Endothelial cell of umbilical vein (primary cell): ENCODE results near the gene DMXL1. TPM values are rescaled to one million over a fixed set of nuclear protein-coding genes. Genes with fewer than 3 reads are reported as not detected.

Experiments
- BruUV-seq: library from RNA; stranded (reverse); fragments of 400-500 nt; replicated peaks from 2 replicates; lab custom pipeline; 2021; lab: Mats Ljungman, UMichigan
- CTCF ChIA-PET: fragments of 300-600, 350-600 bp; sonication (Branson Sonifier 250); formaldehyde crosslinking; loops from one replicate; lab custom pipeline; 2021; ENCODE audit warnings: antibody characterized with exemption, inconsistent platforms; lab: Charles Lee
- POLR2A ChIA-PET: fragments of 300-600, 350-600 bp; sonication (Branson Sonifier 250); formaldehyde crosslinking; loops from one replicate; lab custom pipeline; 2021; ENCODE audit warnings: antibody characterized with exemption, inconsistent platforms; lab: Charles Lee
- DNase-seq: peaks from one replicate; pipeline ENCODE4 v3.0.0-alpha.2; 2011; ENCODE audit warnings: low read depth, low spot score
- FAIRE-seq: peaks from 2 replicates; lab custom pipeline; 2011; peaks lifted over from hg19 to GRCh38; lab: Jason Lieb, UNC
- H2AFZ ChIP-seq: 2 replicates; pipeline ENCODE4 v1.6.0; 2012; ENCODE audit warnings: low read depth, low read length, control low read depth, inconsistent platforms
- H3K27ac ChIP-seq: 2 replicates; pipeline ENCODE4 v1.5.1; 2011; ENCODE audit warnings: low read depth, mild to moderate bottlenecking, control low read depth, low read length, moderate library complexity; ENCODE audit not compliant: insufficient read depth
- H3K27me3 ChIP-seq, 2 experiments: 2 replicates each; pipeline versions ENCODE4 v1.6.0 to v1.6.1; 2011; ENCODE audit warnings: low read length in 2 of 2, mixed read lengths in 1 of 2; ENCODE audit not compliant: control insufficient read depth in 2 of 2, insufficient read depth in 2 of 2
- H3K36me3 ChIP-seq, 2 experiments: 2 replicates in 1 of 2; 3 replicates in 1 of 2; pipeline ENCODE4 v1.5.1; 2011; ENCODE audit warnings: low read length in 2 of 2, mild to moderate bottlenecking in 1 of 2, moderate library complexity in 1 of 2; ENCODE audit not compliant: control insufficient read depth in 2 of 2, insufficient read depth in 2 of 2; ENCODE audit errors: extremely low read depth in 1 of 2
- H3K4me1 ChIP-seq: 3 replicates; pipeline ENCODE4 v1.5.1; 2011; ENCODE audit warnings: mild to moderate bottlenecking, low read length; ENCODE audit not compliant: control insufficient read depth, insufficient read depth; ENCODE audit errors: extremely low read depth
- H3K4me2 ChIP-seq: 2 replicates; pipeline ENCODE4 v1.6.1; 2011; ENCODE audit warnings: low read length, control low read depth, mixed read lengths; ENCODE audit not compliant: insufficient read depth
- H3K4me3 ChIP-seq, 3 experiments: fragments of 200-600 bp in 1 of 3; sonication (generic), shearing (Covaris generic) in 1 of 3; replicated peaks in 1 of 3; 2 replicates each; pipeline ENCODE4 v1.5.1; 2011 to 2016; ENCODE audit warnings: control low read depth in 3 of 3, low read length in 3 of 3, mild to moderate bottlenecking in 2 of 3, inconsistent platforms in 1 of 3, low read depth in 1 of 3, moderate library complexity in 1 of 3; ENCODE audit not compliant: insufficient read depth in 1 of 3
- H3K79me2 ChIP-seq: 2 replicates; pipeline ENCODE4 v1.6.0; 2012; ENCODE audit warnings: low read length, inconsistent platforms; ENCODE audit not compliant: control insufficient read depth, insufficient read depth
- H3K9ac ChIP-seq: replicated peaks from 2 replicates; pipeline ENCODE3; 2011; ENCODE audit warnings: low read length, control low read depth; ENCODE audit not compliant: insufficient read depth; ENCODE audit errors: extremely low read depth
- H3K9me1 ChIP-seq: replicated peaks from 3 replicates; pipeline ENCODE4 v1.6.0; 2011; ENCODE audit warnings: mild to moderate bottlenecking, low read length; ENCODE audit not compliant: control insufficient read depth, insufficient read depth; ENCODE audit errors: extremely low read depth
- H3K9me3 ChIP-seq: replicated peaks from 2 replicates; pipeline ENCODE4 v1.5.1; 2012; ENCODE audit warnings: low read length, inconsistent platforms; ENCODE audit not compliant: control insufficient read depth, insufficient read depth
- H4K20me1 ChIP-seq: replicated peaks from 2 replicates; pipeline ENCODE3; 2011; ENCODE audit warnings: mild to moderate bottlenecking, low read length; ENCODE audit not compliant: control insufficient read depth, insufficient read depth; ENCODE audit errors: extremely low read depth
- GATA2 ChIP-seq: IDR thresholded peaks from 2 replicates; pipeline ENCODE4 v1.7.0; 2011; ENCODE audit warnings: low read depth, mild to moderate bottlenecking, moderate library complexity, mixed read lengths, low read length; ENCODE audit not compliant: insufficient read length, insufficient read depth
- dilution Hi-C: fragments of 300-500 bp; cut with MboI; formaldehyde crosslinking; loops from one replicate; pipeline ENCODE4 v1.15.0; 2019; ENCODE audit warnings: low sequenced_read_pairs; ENCODE audit not compliant: extremely low pct_ligation_motif_present
- intact Hi-C: fragments of 100-400 bp; cut with micrococcal nuclease; formaldehyde crosslinking; loops from one replicate; pipeline ENCODE4 v1.10.0; 2022
- polyA plus RNA-seq, 4 experiments: library from polyadenylated mRNA; depleted of rRNA in 3 of 4; stranded (reverse) in 3 of 4; unstranded in 1 of 4; fragments of >200 nt; gene quantifications; 2 replicates each; pipeline versions ENCODE4 v1.2.1 to v1.2.3, GENCODE V29; 2011 to 2012; ENCODE audit warnings: missing spikeins in 1 of 4
- total RNA-seq: library from RNA; stranded (reverse); gene quantifications from 2 replicates; pipeline ENCODE4 v1.2.3, GENCODE V29; 2021
- TF ChIP-seq, protein P1 (sequence below), 2 donors: IDR thresholded peaks; 1 replicate in 1 of 2; 2 replicates in 1 of 2; pipeline ENCODE4 v1.5.1; 2011; ENCODE audit warnings: low read length in 2 of 2, mild to moderate bottlenecking in 2 of 2, moderate library complexity in 2 of 2, control low read depth in 1 of 2, inconsistent platforms in 1 of 2, low read depth in 1 of 2; ENCODE audit not compliant: insufficient read depth in 1 of 2; ENCODE audit errors: extremely low read depth in 1 of 2

DMXL1 gene
- total and polyA plus RNA-seq, 2 donors (not counting 3 experiments of a cell fraction or from before 2014, with no cell fraction given), result 5.4 to 24.7 TPM

DNA sequence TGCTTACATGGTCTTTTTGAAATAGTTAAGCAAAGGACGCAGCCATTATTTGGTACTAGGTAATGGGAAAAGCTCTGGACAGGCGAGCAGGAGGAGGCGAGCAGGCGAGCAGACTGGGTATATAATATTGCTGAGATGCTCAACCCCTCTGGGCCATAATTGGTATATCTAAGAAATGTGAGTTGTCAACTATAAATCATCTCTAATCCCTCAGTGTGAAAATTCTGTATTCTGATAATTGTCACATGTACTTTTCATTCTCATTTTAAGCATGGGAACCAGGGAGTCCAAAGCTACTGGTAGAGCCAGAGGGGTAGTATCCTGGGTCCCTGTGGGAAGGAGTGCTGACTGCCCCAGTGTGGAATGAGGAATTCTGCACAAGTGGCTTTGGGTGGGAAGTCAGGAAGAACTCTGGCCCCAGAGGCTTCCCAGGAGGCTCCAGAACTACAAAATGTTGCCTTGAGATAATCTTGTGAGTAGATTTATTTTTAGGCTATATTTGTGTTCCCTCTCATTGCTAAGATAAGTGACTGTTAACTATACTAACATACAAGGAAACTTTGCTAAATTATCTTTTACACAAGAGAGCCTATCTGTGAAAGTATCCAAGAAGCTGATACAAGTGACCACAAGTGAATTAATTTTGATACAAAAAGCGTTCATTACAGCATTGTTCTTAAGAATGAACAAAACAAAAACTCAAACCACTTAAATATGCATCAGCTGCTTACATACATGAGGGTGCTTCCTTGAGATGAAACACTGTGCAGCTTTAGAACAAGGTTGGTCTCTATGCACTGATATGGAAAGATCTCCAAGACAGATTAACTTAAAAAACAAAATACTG lies 214.4 kb downstream of the DMXL1 start:
- no peak for DNase-seq
- no peak overlapping the region for H3K4me3 ChIP-seq
- TF ChIP-seq, protein P1, sequence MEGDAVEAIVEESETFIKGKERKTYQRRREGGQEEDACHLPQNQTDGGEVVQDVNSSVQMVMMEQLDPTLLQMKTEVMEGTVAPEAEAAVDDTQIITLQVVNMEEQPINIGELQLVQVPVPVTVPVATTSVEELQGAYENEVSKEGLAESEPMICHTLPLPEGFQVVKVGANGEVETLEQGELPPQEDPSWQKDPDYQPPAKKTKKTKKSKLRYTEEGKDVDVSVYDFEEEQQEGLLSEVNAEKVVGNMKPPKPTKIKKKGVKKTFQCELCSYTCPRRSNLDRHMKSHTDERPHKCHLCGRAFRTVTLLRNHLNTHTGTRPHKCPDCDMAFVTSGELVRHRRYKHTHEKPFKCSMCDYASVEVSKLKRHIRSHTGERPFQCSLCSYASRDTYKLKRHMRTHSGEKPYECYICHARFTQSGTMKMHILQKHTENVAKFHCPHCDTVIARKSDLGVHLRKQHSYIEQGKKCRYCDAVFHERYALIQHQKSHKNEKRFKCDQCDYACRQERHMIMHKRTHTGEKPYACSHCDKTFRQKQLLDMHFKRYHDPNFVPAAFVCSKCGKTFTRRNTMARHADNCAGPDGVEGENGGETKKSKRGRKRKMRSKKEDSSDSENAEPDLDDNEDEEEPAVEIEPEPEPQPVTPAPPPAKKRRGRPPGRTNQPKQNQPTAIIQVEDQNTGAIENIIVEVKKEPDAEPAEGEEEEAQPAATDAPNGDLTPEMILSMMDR (IDR thresholded peaks at IDR 0.05; ENCODE audit: extremely low read depth in 1 of 2, insufficient read depth in 1 of 2, low read depth in 1 of 2, low read length in 2 of 2), result no peak
- TF ChIP-seq GATA2, result no peak
- no peak overlapping the region for H3K9ac ChIP-seq
- H3K27ac ChIP-seq, result no peak overlapping the region
- no peak overlapping the region for H2AFZ ChIP-seq
- no peak for FAIRE-seq
- intact Hi-C loops, result no loop called here
- H3K4me1 ChIP-seq, result peaks cover 8% of the 10 kb centered on the region
- POLR2A ChIA-PET, result no interaction called here
- BruUV-seq, result no TSS peak
- H4K20me1 ChIP-seq, result no peaks in the 10 kb centered on the region
- no peak overlapping the region for H3K4me2 ChIP-seq
- H3K27me3 ChIP-seq, result no peaks in the 10 kb centered on the region
- CTCF ChIA-PET, result interaction anchor here (1.3 kb wide), 1 partner anchor 17 kb away, joined by 3 read pairs; no protein-coding TSS in a partner anchor
- no peaks in the 10 kb centered on the region for H3K9me1 ChIP-seq
- H3K79me2 ChIP-seq, result no peaks in the 10 kb centered on the region
- dilution Hi-C loops, result no loop called here
- no peaks in the 10 kb centered on the region for H3K36me3 ChIP-seq
- H3K9me3 ChIP-seq, result no peaks in the 10 kb centered on the region
